HG02852 (cell line): ENCODE results near the gene RRAS.

ENCODE experiments used
- ATAC-seq: cut with Tn5 transposase; IDR thresholded peaks from one replicate; pipeline ENCODE4 v1.9.1; 2021; ENCODE audit warnings: mild to moderate bottlenecking, moderate library complexity; ENCODE audit not compliant: unreplicated experiment

The RRAS gene

DNA sequence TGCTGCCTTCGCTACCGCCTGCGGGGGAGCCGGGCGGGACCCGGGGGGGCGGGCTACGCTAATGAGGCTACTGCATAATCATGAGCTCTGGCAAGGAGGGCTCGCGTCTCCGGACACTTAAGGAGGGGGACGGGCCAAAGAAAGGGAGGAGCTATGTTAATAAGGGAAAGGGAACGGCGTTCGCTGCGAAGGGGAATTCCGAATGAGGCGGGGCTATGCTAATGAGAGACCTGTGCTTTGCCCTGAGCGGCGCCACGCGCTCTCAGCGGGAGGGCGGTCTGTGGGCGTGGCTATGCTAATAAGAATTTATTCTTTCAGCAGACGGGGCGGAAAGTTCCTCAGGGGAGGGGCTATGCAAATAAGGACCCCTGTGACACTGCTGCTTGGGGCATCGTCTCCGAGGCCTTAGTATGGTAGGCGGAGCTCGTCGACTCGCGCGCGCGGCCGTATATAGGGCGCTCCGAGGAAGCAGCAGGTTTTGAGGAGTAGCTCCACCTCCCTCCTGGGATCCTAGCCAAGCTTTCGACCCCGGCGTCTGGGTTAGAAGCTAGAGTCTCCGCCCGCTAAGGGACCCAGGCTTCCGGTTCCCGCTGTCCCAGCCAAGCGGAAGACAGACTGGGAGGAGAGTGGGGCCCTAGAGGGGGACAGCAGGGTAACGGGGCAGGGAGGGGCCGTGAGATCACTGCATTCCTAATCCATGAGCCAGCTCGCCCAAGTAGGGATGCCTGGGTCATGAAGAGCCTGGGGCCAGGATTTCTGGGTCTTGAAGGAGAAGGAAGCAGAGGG is at the start of gene RRAS:
TSS of gene RRAS (minus strand) at position 31 of the 786 bp plus-strand sequence. CDS start 45 bp downstream, outside the sequence.
- ATAC-seq: peak; percentile 55

DNA sequence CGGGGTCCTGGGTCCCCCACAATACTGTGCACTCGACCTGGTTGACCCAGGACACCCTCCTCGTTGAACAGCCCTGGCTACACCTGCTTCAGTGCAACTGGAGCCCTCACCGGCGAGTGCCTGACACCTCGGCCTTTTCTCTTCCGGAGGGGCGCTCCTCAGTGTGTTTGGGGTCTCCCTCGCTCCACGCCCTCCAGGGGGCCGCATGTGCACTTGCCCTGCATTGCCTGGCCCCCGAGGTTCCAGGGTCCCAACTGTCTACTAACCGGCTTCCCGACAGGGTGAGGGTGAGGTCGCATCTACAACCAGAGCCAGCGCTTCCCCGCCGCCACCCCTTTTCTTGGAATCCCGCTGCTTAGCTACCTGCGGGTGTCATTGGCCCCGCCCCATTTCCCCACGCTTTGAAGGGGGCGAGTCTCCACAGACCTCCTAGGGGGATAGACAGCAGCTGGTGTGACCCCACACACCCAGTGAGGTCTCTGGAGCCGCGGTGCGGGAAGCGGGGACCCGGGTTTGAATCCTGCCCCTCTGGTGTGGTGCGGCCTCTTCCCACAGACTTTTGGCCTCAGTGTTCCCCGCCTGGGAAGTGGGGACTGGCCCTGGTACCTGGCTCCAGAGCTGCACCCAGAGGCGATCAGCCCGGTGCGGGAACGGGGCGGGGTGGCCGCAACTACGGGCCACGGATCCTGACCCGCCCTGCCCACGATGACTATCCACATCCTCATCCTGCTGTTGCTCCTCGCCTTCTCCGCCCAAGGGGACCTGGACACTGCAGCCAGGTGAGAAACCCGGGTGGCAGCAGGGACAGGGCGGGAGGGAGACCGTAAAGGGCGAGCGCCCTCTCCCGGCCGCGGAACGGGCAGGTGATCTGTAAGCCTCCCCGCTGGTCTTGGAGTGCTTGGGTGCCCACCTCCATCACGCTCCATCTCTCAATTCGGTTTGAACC is 49.5 kb upstream of the RRAS start, which contains the start of gene ADM5:
TSS of gene ADM5 (plus strand) at position 462 of the 946 bp plus-strand sequence. CDS start at position 706, 244 bp downstream.
- no peak for ATAC-seq

DNA sequence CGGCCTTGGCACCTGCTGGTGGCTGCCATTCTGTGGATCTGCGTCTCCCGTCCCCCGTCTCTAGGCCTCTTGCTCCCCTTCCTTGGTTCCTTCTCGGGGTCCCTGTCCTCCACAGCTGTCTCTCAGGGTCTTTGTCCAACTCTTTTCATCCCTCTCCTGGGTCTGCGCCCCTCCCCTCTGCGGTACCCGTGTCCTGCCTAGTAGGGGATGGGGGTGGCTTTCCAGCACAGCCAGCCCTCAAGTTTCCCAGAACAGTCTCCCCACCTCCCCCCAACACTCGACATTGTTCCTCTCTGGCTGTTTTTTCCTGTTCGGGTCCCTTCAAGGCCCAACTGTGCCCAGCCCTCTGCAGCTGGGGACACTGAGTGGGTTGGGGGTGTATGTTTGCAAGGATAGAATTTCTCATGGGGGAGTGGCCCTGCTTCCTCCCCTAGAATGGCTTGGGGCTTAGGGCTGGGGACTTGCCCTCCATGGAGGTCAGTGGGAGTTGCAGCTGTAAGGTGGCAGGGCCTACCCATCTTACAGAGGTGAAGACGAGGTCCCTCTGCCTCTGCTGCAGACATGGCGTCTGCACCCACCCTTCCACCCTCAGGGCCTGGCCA is 48.7 kb upstream of the RRAS start:
- ATAC-seq: no peak

DNA sequence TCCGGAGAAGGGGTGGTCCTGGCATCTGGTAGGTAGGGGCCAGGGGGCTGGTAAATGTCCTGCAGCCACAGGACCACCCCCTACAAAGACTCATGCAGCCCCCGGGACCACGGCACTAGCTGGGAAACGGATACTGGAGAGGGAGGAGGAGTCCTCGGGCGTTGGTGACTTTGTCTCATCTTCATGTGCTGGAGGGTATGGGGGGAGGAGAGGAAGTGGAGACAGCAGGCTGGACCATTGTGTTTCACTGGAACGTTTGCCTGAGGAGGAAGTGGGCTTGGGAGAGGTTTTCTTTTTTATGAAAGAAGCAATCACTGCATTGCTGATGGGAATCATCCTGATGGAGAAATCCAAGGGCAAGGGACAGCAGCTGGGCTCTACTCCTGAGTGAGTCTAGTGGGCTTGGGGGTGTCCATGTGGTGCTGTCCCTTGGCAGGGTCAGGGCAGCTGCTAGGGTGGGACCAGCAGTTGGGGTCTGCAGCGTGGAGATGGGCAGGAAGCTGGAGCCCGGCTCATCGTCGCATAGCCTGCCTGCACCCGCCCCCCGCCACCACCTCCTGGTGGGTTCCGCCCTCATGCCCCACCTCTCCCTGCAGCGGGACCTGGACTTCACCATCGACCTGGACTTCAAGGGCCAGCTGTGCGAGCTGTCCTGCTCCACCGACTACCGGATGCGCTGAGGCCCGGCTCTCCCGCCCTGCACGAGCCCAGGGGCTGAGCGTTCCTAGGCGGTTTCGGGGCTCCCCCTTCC is 47.8 kb upstream of the RRAS start:
- ATAC-seq: no peak

DNA sequence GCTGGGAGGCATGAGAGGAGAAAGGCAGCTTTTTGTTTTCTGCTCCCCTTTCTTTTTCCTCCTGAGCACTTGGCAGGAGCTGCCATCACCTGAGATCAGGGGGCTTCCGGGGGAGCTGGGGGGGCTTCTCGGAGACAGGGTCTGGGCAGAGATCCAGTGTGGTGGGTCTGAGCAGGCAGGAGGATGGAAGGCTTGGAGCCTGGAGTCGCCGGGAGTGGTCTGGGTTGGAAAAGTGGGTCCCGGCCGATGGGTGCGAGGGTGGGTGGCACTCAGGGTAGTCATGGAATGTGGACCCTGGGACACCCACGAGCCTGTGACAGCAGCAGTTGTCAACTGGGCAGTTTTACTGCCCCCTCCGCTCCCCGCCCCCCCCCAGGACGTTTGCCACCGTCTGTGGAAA is 47.2 kb upstream of the RRAS start:
- no peak for ATAC-seq

DNA sequence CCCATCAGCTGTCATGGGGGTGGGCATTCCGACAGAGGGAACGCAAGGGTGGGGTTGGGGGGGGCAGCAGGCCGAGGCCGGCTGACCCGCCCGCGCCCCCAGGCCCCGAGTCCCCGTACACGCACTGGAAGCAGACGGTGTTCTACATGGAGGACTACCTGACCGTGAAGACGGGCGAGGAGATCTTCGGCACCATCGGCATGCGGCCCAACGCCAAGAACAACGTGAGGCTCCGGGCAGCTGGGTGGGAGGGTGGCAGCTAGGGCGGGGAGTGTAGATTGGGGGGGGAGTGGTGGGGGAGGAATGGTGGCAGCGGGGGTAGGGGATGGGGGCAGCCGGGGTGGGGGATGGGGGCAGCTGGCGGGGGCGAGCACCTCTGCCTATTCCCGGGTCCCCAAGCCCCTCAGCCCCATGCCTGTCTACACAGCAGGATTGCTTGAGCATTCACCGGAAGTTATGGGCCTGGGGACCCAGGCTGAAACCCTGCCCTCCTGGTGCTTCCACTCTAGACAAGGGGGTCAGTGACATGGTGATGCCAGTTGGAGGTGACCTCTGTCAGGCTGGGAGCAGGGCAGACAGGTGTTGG is 46.7 kb upstream of the RRAS start:
- ATAC-seq: no peak

DNA sequence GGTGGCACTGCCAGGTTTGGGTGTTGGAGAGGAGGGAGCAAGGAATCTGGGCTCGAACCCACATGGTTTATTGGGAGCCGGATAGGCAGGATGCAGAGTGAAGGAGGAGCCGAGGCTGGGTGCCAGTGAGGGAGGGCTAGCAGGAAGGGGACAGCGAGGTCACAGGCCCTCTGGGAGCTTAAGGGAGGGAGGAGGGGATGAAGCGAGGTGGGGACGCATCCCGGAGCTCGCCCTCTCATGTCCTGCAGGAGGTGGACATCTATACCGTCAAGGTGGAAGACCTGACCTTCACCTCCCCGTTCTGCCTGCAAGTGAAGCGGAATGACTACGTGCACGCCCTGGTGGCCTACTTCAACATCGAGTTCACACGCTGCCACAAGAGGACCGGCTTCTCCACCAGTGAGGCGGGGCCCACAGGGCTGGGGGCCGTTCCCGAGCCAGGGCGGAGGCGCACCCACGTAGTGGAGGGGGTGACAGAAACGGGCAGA is 45.9 kb upstream of the RRAS start:
- no peak for ATAC-seq

DNA sequence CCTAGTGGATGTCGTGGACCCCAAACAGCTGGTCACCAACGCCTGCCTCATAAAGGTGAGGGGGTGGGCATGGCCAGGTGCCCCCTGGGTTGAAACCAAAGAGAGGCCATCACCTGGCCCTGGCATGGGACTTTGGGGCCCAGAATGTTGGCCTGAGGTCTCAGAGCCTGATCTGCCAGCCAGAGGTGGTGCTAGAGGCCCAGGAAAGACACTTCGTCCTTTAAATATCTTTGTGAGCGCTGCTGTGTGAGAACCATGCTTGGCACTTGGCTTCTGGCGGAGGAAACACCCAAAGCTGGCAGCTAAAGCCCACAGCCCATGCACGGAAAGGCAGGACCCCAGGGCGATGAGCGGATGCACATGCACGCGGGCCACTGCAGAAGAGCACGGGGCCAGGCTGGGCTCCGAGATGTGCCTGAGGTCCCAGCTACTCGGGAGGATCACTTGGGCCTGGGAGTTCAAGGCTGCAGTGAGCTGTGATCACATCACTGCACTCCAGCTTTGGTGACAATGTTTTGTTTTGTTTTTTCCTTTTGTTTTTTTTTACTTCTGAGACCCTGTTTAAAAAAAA is 45.1 kb upstream of the RRAS start:
- ATAC-seq: no peak

DNA sequence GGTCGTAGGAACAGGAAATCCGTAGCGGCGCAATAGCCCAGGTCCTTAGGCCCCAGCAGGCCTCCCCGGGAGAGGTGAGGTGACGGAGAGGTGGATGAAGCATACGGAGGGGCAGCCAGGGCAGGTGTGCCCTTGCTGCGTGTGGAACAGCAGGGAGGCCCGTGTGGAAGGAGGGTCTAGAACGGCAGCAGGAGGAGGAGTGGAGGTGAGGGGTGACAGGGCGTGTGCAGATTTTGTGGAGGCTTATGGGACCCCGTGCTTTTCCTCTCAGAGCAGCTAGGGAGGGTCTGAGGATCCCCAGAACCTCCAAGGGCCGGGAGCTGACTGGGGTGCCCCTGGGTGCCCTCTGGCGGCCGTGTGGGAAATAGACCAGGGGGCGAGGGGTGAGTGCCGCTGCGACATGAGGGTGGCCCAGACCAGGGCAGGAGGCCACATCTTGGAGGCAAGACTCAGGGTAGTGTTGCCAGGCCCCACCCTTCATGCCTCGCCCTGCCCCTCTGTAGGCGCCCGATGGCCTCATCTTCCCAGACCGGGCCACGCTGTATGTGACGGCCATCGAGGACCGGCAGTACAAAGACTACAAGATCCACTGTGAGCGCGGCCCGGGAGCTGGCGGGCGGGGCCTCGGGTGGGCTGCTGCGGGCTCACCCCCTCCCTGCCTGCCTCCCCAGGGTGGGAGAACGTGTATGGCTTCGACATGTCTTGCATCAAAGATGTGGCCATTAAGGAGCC is 44.5 kb upstream of the RRAS start:
- ATAC-seq: no peak

DNA sequence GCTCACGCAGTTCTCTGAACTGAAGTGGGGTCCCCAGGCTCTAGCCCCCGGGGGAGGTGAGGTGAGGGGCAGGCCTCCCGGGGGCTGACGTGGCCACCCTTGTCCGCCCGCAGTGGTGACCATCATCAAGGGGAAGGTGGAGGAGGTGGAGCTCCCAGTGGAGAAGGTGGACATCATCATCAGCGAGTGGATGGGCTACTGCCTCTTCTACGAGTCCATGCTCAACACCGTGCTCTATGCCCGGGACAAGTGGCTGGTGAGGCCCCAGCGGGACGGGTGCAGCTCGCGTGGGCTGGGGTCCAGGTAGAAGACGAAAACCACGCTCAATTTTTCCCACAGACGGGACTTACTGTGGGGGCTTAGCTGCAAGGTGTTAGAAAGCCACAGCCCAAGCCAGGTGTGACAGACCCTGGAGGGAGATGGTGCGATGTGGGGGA is 43.9 kb upstream of the RRAS start:
- no peak for ATAC-seq

DNA sequence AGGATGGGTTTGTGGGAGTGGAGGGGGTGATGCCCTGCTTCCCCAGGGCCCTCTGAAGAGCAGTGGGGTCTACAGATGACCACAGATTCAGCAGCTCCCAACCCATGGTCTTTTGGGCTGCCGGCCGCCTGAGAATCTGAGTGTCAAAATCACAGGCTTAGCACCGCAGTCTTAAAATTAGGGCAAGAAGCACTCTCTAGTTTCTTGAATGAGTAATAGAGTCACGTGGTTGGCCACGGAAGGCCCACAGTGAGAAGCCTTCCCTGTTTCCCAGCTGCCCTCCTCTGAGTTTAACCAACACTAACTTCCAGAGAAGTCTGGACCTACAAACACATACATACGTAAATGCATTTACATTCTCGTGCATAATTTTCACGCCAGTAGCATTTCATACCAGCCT is 42.3 kb upstream of the RRAS start:
- no peak for ATAC-seq

DNA sequence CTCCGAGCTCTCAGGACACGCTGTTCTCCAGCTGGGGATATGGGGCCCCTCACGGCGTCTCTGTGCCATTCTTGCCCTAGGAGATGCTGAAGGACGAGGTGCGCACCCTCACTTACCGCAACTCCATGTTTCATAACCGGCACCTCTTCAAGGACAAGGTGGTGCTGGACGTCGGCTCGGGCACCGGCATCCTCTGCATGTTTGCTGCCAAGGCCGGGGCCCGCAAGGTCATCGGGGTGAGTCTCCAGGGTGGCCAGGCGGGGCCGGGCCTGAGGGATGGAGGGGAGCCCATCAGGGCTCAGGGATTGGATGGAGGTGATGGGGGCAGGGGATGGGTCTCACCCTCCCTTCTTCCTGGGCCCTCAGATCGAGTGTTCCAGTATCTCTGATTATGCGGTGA is 41.9 kb upstream of the RRAS start:
- no peak for ATAC-seq

DNA sequence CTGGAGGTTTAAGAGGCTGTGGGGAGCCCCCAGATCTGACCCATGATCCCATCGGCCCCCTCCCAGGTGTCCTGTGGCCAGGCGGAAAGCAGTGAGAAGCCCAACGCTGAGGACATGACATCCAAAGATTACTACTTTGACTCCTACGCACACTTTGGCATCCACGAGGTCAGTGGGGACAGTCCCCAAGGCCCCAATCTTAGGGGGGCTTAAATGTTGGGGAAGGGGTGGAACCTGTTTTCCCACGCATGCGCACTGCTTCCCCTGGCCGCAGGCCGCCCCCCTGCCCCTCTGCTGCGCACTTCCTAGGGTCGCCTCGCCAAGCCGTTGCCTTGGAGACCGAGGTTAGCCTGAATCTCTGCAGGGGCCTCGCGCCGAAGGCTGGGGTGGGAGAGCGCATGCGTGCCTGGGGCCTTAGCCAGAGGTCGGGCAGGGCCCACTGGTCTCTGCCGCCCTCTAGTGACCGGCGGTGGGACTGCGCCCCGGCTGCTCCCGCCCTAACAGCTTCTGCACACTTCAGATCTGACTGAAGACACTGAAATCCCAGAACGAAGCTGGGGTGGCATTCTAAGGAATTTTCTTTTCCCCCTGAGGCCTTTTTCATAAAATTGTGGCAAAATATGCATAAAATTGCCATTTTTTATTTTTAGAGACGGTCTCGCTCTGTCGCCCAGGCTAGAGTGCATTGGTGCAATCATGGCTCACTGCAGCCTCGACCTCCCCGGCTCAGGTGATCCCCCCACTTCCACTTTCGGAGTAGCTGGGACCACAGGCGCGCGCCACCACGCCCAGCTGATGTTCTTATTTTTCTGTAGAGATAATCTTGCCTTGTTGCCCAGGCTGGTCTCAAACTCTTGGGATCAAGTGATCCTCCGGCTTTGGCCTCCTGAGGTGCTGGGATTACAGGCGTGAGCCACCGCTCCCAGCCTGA is 40.7 kb upstream of the RRAS start:
- ATAC-seq: no peak

DNA sequence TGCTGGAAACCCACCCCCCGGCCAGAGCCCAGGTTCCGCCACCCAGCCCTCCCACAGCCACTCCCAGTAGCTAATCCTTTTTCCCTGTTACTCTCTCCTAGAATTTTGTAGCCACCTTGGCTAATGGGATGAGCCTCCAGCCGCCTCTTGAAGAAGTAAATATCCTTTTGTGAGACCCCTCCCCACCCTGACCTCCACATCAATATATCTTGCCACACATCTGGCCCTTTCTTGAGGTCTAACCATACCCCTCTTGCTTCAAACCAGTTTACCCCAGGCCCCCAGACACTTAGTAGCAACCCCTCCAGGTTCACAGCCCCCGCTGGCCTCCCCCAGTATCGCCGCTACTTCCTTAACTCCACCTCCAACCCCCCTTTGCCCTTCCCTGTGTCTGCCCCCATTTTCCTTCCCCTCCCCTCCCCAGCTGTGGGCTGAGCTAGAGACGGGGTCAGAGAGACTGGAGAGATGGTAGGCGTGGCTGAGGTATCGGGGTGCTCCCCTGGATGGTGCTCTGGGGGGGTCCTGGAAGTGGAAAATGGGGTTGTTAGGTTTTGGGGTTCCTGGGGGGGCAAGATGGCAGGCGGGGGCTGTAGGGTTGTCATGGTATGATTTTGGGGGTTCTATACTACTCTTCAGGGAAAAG is 39.9 kb upstream of the RRAS start:
- ATAC-seq: no peak

DNA sequence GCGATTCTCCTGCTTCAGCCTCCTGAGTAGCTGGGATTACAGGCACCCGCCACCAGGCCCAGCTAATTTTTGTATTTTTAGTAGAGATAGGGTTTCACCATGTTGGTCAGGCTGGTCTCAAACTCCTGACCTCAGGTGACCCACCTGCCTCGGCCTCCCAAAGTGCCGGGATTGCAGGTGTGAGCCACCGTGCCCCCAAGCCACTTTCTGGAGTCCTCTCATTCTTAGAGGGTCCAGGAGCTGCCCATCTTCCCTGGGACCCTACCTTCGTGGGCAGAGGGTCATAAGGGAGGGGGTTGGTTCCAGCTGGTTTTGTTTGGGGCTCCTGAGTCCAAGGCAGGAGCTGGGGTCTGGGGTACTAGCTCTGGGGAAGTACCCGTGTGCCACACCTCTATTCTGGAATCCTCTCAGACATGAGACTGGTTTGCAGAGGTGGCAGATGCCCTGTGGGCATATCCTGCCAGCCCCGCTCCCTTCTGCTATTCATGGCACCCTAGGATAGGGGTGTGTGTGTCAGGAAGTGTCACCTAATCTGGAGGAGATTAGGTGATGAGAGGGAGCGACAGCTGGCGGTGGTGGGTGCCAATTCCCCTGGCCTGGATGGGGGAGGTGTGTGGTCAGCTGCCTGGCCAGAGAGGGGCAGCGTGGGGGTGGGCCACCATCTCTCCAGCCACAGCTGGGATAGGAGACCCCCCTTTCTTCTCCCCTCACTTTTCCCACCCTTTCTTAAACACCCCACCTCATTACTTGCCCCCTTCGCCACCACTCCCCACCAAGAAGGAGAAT is 39.2 kb upstream of the RRAS start:
- no peak for ATAC-seq

DNA sequence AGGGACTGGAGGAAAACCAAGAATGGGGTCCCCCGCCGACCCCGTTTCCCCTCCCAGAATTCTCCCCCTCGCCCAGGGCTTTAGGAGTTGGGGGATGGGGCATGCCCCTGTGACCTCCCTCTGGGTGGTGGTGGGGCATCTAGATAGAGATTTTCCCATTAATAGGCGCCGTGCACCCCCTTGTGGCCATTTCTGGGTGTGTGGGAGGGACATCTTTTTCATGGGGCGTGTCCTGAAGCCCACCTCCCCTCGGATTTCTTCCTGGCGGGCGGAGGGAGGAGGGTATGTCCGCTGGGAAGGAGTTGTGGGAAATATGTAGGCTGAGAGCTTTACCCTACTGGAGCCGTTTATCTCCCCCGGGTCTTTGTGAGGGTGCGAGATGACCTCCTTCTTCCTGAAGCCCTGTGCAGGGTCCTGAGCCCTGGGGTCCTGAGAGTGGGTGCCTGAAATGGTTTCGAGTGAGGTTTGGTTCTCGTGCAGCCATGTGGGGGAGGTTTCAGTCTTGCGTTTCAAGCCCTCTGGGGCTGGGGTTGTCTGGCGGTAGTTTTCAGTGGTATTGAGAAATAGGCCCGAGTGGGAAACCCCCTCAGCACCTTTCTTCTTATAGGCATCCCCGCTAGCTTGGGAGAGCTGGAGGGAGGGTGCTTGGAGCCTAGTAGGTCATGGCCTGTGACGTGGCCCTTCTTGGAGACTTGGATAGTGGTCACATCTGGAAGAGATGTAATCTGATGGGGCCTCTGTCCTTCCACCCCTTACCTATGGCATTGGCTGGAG is 38.1 kb upstream of the RRAS start:
- no peak for ATAC-seq
